PC-3 (cell line): ENCODE data around the gene LYPLA2. TPM values are rescaled to one million over a fixed set of nuclear protein-coding genes. Genes with fewer than 3 reads are reported as not detected.

ENCODE experiments used
- ATAC-seq: fragments of 200-7000 bp; cut with Tn5 transposase; 2 replicates; pipeline ENCODE4 v1.9.1; 2020; ENCODE audit warnings: mild to moderate bottlenecking, moderate library complexity
- BruUV-seq: library from RNA; stranded (reverse); fragments of 400-500 nt; replicated peaks from 2 replicates; lab custom pipeline; 2021; lab: Mats Ljungman, UMichigan
- CTCF ChIA-PET: fragments of 300-600 bp; sonication (Branson Sonifier 250); formaldehyde crosslinking; loops from one replicate; lab custom pipeline; 2022; ENCODE audit warnings: antibody characterized with exemption; lab: Charles Lee
- POLR2A ChIA-PET: fragments of 300-600 bp; sonication (Branson Sonifier 250); formaldehyde crosslinking; loops from one replicate; lab custom pipeline; 2022; ENCODE audit warnings: antibody characterized with exemption; ENCODE audit not compliant: unreplicated experiment; lab: Charles Lee
- DNase-seq: peaks from one replicate; pipeline ENCODE4 v3.0.0-alpha.2; 2015
- H2AFZ ChIP-seq: fragments of 300-600 bp; sonication (generic); 2 replicates; pipeline ENCODE4 v1.6.0; 2016; ENCODE audit warnings: antibody characterized with exemption, low read length
- H3F3A ChIP-seq: fragments of 300-600 bp; sonication (generic); one replicate; pipeline ENCODE4 v1.6.0; 2017; ENCODE audit warnings: antibody characterized with exemption, low read length, control low read depth, mild to moderate bottlenecking; ENCODE audit not compliant: unreplicated experiment
- H3K27ac ChIP-seq: fragments of 300-600 bp; sonication (generic); 2 replicates; pipeline ENCODE4 v1.5.1; 2016; ENCODE audit warnings: mild to moderate bottlenecking, low read length
- H3K27me3 ChIP-seq: fragments of 300-600 bp; sonication (generic); 2 replicates; pipeline ENCODE4 v1.6.1; 2016; ENCODE audit warnings: low read length, mixed read lengths
- H3K36me3 ChIP-seq: fragments of 300-600 bp; sonication (generic); 2 replicates; pipeline ENCODE4 v1.6.1; 2016; ENCODE audit warnings: low read depth, mixed run types, low read length, mixed read lengths
- H3K4me1 ChIP-seq: fragments of 300-600 bp; sonication (generic); 2 replicates; pipeline ENCODE4 v1.5.1; 2016; ENCODE audit warnings: low read length; ENCODE audit not compliant: insufficient read depth
- H3K4me2 ChIP-seq: fragments of 300-600 bp; sonication (generic); 2 replicates; pipeline ENCODE4 v1.6.0; 2016; ENCODE audit warnings: low read length
- H3K4me3 ChIP-seq: fragments of 300-600 bp; sonication (generic); 2 replicates; pipeline ENCODE4 v1.5.1; 2016; ENCODE audit warnings: mild to moderate bottlenecking, low read length, mixed read lengths
- H3K79me2 ChIP-seq: fragments of 300-600 bp; sonication (generic); 2 replicates; pipeline ENCODE4 v1.6.1; 2017; ENCODE audit warnings: low read length, mixed read lengths
- H3K9ac ChIP-seq: fragments of 300-600 bp; sonication (generic); 2 replicates; pipeline ENCODE4 v1.6.0; 2016; ENCODE audit warnings: mild to moderate bottlenecking, low read length
- H3K9me2 ChIP-seq: fragments of 300-600 bp; sonication (generic); replicated peaks from 2 replicates; pipeline ENCODE4 v1.6.1; 2016; ENCODE audit warnings: mixed run types, low read length, mixed read lengths
- H3K9me3 ChIP-seq: fragments of 300-600 bp; sonication (generic); 2 replicates; pipeline ENCODE4 v1.6.1; 2016; ENCODE audit warnings: low read length, mixed read lengths
- H4K20me1 ChIP-seq: fragments of 300-600 bp; sonication (generic); 2 replicates; pipeline ENCODE4 v1.6.1; 2016; ENCODE audit warnings: low read length, mixed read lengths
- EZH2 ChIP-seq: fragments of 300-600 bp; sonication (generic); IDR thresholded peaks from one replicate; pipeline ENCODE4 v1.6.1; 2017; ENCODE audit warnings: antibody characterized with exemption, mild to moderate bottlenecking, low read length; ENCODE audit not compliant: unreplicated experiment
- EZH2phosphoT487 ChIP-seq: fragments of 300-600 bp; sonication (generic); IDR thresholded peaks from 2 replicates; pipeline ENCODE4 v1.6.1; 2018; ENCODE audit warnings: mild to moderate bottlenecking, antibody characterized with exemption, low read length, borderline replicate concordance
- intact Hi-C: fragments of 100-400 bp; cut with micrococcal nuclease; formaldehyde crosslinking; loops from 2 replicates; pipeline ENCODE4 v1.9.0; 2023
- total RNA-seq: library from RNA; depleted of rRNA; stranded (reverse); fragments of >200 nt; gene quantifications from 2 replicates; pipeline ENCODE4 v1.2.3, GENCODE V29; 2014
- TF ChIP-seq, protein P1 (sequence below): fragments of 300-600 bp; sonication (generic); conservative IDR thresholded peaks from 2 replicates; pipeline ENCODE4 v1.5.1; 2017; ENCODE audit warnings: antibody characterized with exemption, low read depth, mild to moderate bottlenecking, low read length

Gene LYPLA2
- total RNA-seq, 1 experiment from 2014 or later, result 142 TPM

- Histone ChIP-seq H3K4me1 (peaks cover 15% of the 10 kb centered on the region), H3K36me3 (no peaks in the 10 kb centered on the region), H3K79me2 (peaks cover 30% of the 10 kb centered on the region), H3K4me2 (no peak overlapping the region), H3K27ac (no peak overlapping the region), H3F3A (peaks cover 4% of the 10 kb centered on the region), H3K9ac (no peak overlapping the region), H2AFZ (no peak overlapping the region), H4K20me1 (peaks cover 7% of the 10 kb centered on the region), H3K9me2 (no peaks in the 10 kb centered on the region), H3K4me3 (no peak overlapping the region), H3K9me3 (no peaks in the 10 kb centered on the region), H3K27me3 (no peaks in the 10 kb centered on the region)
- CTCF ChIA-PET, result no interaction called here
- TF ChIP-seq EZH2phosphoT487, result no peak
- no peak for TF ChIP-seq EZH2
- TF ChIP-seq, protein P1, sequence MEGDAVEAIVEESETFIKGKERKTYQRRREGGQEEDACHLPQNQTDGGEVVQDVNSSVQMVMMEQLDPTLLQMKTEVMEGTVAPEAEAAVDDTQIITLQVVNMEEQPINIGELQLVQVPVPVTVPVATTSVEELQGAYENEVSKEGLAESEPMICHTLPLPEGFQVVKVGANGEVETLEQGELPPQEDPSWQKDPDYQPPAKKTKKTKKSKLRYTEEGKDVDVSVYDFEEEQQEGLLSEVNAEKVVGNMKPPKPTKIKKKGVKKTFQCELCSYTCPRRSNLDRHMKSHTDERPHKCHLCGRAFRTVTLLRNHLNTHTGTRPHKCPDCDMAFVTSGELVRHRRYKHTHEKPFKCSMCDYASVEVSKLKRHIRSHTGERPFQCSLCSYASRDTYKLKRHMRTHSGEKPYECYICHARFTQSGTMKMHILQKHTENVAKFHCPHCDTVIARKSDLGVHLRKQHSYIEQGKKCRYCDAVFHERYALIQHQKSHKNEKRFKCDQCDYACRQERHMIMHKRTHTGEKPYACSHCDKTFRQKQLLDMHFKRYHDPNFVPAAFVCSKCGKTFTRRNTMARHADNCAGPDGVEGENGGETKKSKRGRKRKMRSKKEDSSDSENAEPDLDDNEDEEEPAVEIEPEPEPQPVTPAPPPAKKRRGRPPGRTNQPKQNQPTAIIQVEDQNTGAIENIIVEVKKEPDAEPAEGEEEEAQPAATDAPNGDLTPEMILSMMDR, result no peak
- ATAC-seq (no peak), DNase-seq (no peak)
- no TSS peak for BruUV-seq
- intact Hi-C loops, result no loop called here
- POLR2A ChIA-PET, result no interaction called here
Measured at GRCh38 chr1:23774174-23774880, 16.6 kb upstream of the LYPLA2 start.

GRCh38 chr1:23776217-23776616 lies 14.7 kb upstream of the LYPLA2 start:
- H3K9ac ChIP-seq, result no peak overlapping the region
- intact Hi-C loops, result no loop called here
- DNase-seq (no peak), ATAC-seq (no peak)
- no peak overlapping the region for H3K27ac ChIP-seq
- H3K27me3 ChIP-seq, result no peaks in the 10 kb centered on the region
- H3F3A ChIP-seq, result peaks cover 15% of the 10 kb centered on the region
- peak overlapping the region; percentile 94; the same call in 1 of the 2 replicates for H3K4me2 ChIP-seq
- peaks cover 3% of the 10 kb centered on the region; the same call in 1 of the 2 replicates for H3K36me3 ChIP-seq
- H4K20me1 ChIP-seq, result peaks cover 14% of the 10 kb centered on the region
- no TSS peak for BruUV-seq
- peaks cover 31% of the 10 kb centered on the region for H3K4me1 ChIP-seq
- H3K4me3 ChIP-seq, result no peak overlapping the region
- no peaks in the 10 kb centered on the region for H3K9me3 ChIP-seq
- ChIA-PET POLR2A (no interaction called here), CTCF (no interaction called here)
- TF ChIP-seq EZH2 (no peak), EZH2phosphoT487 (no peak)
- TF ChIP-seq, protein P1, result no peak
- H2AFZ ChIP-seq, result no peak overlapping the region
- peaks cover 45% of the 10 kb centered on the region for H3K79me2 ChIP-seq
- H3K9me2 ChIP-seq, result no peaks in the 10 kb centered on the region
